ENCODE data around the gene ZFP90. TPM values are rescaled to one million over a fixed set of nuclear protein-coding genes. Genes with fewer than 3 reads are reported as not detected.
A peak's percentile ranks its signal among the peaks of the same experiment; 100 is the strongest.

ZFP90 gene
- total RNA-seq, 2 experiments from 2014 or later = 27.6 to 32.6 TPM

DNA sequence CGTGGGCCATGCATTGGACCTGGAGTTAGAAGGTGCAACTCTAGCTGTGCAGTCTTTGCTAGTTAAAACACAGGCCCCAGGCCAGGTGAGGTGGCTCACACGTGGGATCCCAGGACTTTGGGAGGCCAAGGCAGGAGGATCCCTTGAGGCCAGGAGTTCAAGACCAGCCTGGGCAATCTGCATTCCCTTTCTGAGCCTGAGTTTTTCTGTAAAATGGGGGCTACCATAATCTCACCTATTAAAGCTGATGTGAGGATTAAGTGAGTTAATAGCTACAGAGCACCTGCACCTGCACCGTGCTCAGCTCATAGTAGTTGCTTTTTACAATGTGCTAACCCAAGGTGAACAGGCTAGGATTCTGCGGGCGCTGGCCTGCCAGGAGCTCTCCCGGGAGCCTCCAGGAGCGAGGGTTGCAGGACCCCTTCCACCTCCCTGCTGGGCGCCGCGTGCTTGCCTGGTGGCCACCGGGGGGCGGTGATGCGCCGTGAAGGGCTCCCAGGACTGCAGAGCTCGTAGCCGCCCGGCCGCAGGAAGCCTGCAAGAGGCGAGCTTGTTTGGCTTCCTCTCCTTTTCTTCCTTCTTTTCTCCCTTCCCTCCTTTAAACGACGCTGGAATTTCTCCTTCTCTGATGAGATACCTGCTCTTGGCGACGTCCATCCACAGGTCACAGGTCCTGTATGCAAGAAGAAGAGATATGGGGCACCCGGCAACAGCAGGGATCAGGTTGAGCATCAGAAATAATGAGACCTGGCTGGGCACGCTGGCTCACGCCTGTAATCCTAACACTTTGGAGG is 51.3 kb downstream of the ZFP90 start:
- Mint-ChIP-seq H3K27ac (no peak overlapping the region), H3K4me3 (peak overlapping the region; percentile 10), H3K9me3 (peaks cover 2% of the 10 kb centered on the region), H3K36me3 (ENCODE audit: low read depth) (peaks cover 2% of the 10 kb centered on the region), H3K27me3 (no peaks in the 10 kb centered on the region), H3K4me1 (ENCODE audit: low read depth) (peaks cover 2% of the 10 kb centered on the region)
- TF ChIP-seq, protein P1, sequence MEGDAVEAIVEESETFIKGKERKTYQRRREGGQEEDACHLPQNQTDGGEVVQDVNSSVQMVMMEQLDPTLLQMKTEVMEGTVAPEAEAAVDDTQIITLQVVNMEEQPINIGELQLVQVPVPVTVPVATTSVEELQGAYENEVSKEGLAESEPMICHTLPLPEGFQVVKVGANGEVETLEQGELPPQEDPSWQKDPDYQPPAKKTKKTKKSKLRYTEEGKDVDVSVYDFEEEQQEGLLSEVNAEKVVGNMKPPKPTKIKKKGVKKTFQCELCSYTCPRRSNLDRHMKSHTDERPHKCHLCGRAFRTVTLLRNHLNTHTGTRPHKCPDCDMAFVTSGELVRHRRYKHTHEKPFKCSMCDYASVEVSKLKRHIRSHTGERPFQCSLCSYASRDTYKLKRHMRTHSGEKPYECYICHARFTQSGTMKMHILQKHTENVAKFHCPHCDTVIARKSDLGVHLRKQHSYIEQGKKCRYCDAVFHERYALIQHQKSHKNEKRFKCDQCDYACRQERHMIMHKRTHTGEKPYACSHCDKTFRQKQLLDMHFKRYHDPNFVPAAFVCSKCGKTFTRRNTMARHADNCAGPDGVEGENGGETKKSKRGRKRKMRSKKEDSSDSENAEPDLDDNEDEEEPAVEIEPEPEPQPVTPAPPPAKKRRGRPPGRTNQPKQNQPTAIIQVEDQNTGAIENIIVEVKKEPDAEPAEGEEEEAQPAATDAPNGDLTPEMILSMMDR (IDR thresholded peaks at IDR 0.05) = peak; percentile 84
- DNase-seq = peak; percentile 83
- POLR2A ChIA-PET = interaction anchor here (1.0 kb wide), 1 partner anchor 40 kb away, joined by 3 read pairs; no protein-coding TSS in a partner anchor
- intact Hi-C loops (cut with micrococcal nuclease) = no loop called here
- CTCF ChIA-PET = interaction anchor here (0.7 to 5.2 kb wide), 72 partner anchors 8 to 552 kb away, joined by 3 to 97 read pairs (median 4); no protein-coding TSS in a partner anchor
- peak; percentile 95 for ATAC-seq

DNA sequence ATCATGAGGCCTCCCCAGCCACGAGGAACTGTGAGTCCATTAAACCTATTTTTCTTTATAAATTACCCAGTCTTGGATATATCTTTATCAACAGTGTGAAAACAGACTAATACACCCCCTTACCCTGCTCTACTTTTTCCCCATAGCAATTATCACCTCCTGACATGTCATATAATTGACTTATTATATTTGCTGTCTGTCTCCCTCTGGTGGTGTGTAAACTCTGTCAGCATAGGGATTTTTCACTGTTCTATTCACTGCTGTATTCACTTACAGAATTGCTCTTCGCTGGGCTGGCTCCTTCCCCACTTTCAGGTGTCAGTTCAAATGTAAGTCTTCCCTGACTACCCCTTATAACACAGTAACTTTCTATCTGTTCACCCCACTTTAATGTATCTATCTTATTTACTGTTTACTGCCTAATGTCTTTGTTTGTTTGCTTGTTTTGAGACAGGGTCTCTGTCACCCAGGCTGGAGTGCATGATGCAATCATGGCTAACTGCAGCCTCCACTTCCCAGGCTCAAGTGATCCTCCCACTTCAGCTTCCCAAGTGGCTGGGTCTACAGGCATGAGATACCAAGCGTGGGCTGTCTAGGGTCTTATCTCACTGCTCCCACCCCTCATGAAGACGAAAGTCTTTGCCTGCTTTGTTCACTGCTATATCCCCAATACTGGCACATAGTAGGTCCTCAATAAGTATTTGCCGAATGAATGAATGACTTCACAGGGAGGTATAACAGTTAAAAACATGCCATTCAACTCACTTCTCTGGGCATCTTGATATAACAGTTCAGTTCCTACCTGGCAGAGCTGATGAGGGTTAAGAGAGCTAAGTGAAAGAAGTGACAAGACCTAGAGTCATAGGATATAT is 53.6 kb downstream of the ZFP90 start:
- POLR2A ChIA-PET = no interaction called here
- no peak overlapping the region for H3K27ac Mint-ChIP-seq
- peaks cover 2% of the 10 kb centered on the region for H3K4me1 Mint-ChIP-seq (ENCODE audit: low read depth)
- H3K27me3 Mint-ChIP-seq = no peaks in the 10 kb centered on the region
- peaks cover 2% of the 10 kb centered on the region for H3K9me3 Mint-ChIP-seq
- H3K4me3 Mint-ChIP-seq = no peak overlapping the region
- intact Hi-C loops (cut with micrococcal nuclease) = loop anchor here (2.0 kb wide), 1 partner anchor 64 kb away; no protein-coding TSS in a partner anchor
- ATAC-seq (no peak), DNase-seq (peak; percentile 8)
- H3K36me3 Mint-ChIP-seq (ENCODE audit: low read depth) = peaks cover 2% of the 10 kb centered on the region
- TF ChIP-seq, protein P1 (IDR thresholded peaks at IDR 0.05) = peak; percentile 25
- CTCF ChIA-PET = interaction anchor here (0.6 to 5.2 kb wide), 6 partner anchors 9 to 98 kb away, joined by 3 to 97 read pairs (median 7); no protein-coding TSS in a partner anchor

DNA sequence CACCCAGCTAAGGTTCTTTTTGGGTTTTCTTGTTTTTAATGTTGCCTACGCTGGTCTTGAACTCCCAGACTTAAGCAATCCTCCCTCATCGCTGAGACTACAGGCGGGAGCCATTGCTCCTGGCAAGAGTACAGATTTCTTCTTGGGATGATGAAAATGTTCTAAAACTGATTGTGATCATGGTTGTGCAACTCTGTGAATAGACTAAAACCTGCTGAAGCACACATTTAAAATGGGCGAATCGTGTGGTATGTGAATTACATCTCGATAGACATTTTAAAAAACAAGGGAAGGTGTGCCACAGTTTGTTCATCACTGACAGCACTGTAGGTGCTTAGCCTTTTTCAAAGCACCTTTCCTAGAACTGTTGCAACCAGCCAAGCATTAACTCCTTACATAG is 57.2 kb downstream of the ZFP90 start:
- H3K9me3 Mint-ChIP-seq = no peaks in the 10 kb centered on the region
- intact Hi-C loops (cut with micrococcal nuclease) = no loop called here
- POLR2A ChIA-PET = no interaction called here
- ATAC-seq (no peak), DNase-seq (no peak)
- H3K4me1 Mint-ChIP-seq (ENCODE audit: low read depth) = no peaks in the 10 kb centered on the region
- TF ChIP-seq, protein P1 (IDR thresholded peaks at IDR 0.05) = no peak
- H3K36me3 Mint-ChIP-seq (ENCODE audit: low read depth) = no peaks in the 10 kb centered on the region
- H3K27me3 Mint-ChIP-seq = no peaks in the 10 kb centered on the region
- CTCF ChIA-PET = interaction anchor here (1.2 kb wide), 1 partner anchor 78 kb away, joined by 4 read pairs; no protein-coding TSS in a partner anchor
- no peak overlapping the region for H3K4me3 Mint-ChIP-seq
- no peak overlapping the region for H3K27ac Mint-ChIP-seq

DNA sequence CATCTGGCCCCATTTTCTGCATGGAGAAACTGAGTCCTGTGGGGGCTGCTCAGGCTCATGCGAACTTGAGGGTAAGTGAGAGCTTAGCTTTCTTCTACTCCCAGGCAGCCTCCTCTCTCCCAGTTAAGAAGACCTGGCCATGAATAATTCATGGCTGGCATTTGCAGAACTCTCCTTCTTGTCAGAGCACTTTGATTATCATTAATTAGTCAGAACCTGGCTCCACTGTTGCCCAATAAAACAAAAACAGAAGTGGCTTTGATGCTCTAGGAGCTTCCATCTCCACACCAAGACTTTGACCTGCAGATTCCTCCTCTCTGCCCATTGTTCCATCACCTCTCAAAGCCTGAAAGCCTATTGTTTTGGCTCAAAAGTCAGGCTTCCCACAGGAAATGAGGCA is 60.5 kb downstream of the ZFP90 start:
- Mint-ChIP-seq H3K27ac (no peak overlapping the region), H3K36me3 (ENCODE audit: low read depth) (no peaks in the 10 kb centered on the region), H3K27me3 (no peaks in the 10 kb centered on the region), H3K4me3 (no peak overlapping the region), H3K4me1 (ENCODE audit: low read depth) (no peaks in the 10 kb centered on the region), H3K9me3 (no peaks in the 10 kb centered on the region)
- DNase-seq (no peak), ATAC-seq (no peak)
- POLR2A ChIA-PET = no interaction called here
- intact Hi-C loops (cut with micrococcal nuclease) = no loop called here
- CTCF ChIA-PET = interaction anchor here (1.7 to 3.3 kb wide), 2 partner anchors 9 to 71 kb away, joined by 5 to 19 read pairs; no protein-coding TSS in a partner anchor
- TF ChIP-seq, protein P1 (IDR thresholded peaks at IDR 0.05) = no peak
